GM12875 (cell line): ENCODE data around the gene CORO6.

Source experiments
- H3K4me3 ChIP-seq: one replicate; pipeline ENCODE4 v1.5.1; 2011; ENCODE audit warnings: low read depth, low read length, control low read depth
- CTCF ChIP-seq: IDR thresholded peaks from 2 replicates; pipeline ENCODE4 v1.5.1; 2011; ENCODE audit warnings: low read depth, mild to moderate bottlenecking, control low read depth, inconsistent platforms, low read length, moderate library complexity, borderline replicate concordance; ENCODE audit not compliant: insufficient read depth

Gene CORO6

GRCh38 chr17:29633886-29634285, 11.2 kb upstream of the CORO6 start:
- no peak for TF ChIP-seq CTCF

GRCh38 chr17:29630630-29631193, 8.0 kb upstream of the CORO6 start:
- H3K4me3 ChIP-seq, result no peak overlapping the region
- TF ChIP-seq CTCF, result no peak

More at GRCh38 chr17:29633886-29634285, 11.2 kb upstream of the CORO6 start:
- no peak overlapping the region for H3K4me3 ChIP-seq

- H3K4me3 ChIP-seq, result no peak overlapping the region
These were observed 7.1 kb upstream of the CORO6 start for GRCh38 chr17:29629839-29630238.

GRCh38 chr17:29628644-29629043, 5.9 kb upstream of the CORO6 start:
- H3K4me3 ChIP-seq, result no peak overlapping the region
- TF ChIP-seq CTCF, result no peak

More at GRCh38 chr17:29629839-29630238, 7.1 kb upstream of the CORO6 start:
- TF ChIP-seq CTCF, result no peak

GRCh38 chr17:29627951-29628350, 5.2 kb upstream of the CORO6 start:
- TF ChIP-seq CTCF, result no peak

GRCh38 chr17:29625037-29625750, 2.5 kb upstream of the CORO6 start:
- H3K4me3 ChIP-seq, result no peak overlapping the region
- TF ChIP-seq CTCF, result no peak

More at GRCh38 chr17:29627951-29628350, 5.2 kb upstream of the CORO6 start:
- no peak overlapping the region for H3K4me3 ChIP-seq

GRCh38 chr17:29624586-29624985, 1.9 kb upstream of the CORO6 start:
- no peak overlapping the region for H3K4me3 ChIP-seq
- no peak for TF ChIP-seq CTCF
